ENCODE data around the gene S100A10. TPM values are rescaled to one million over a fixed set of nuclear protein-coding genes. Genes with fewer than 3 reads are reported as not detected.

The S100A10 gene
- total RNA-seq, 1 experiment from 2014 or later: 161 TPM

- ATAC-seq (no peak), DNase-seq (ENCODE audit: low spot score) (no peak)
- Mint-ChIP-seq H3K27me3 (ENCODE audit: low read depth) (no peaks in the 10 kb centered on the region), H3K4me1 (peaks cover 10% of the 10 kb centered on the region), H3K9me3 (no peaks in the 10 kb centered on the region), H3K36me3 (no peaks in the 10 kb centered on the region), H3K4me3 (no peak overlapping the region), H3K27ac (no peak overlapping the region)
- ChIA-PET CTCF (interaction anchor here (0.6 to 2.6 kb wide), 6 partner anchors 29 to 222 kb away, joined by 3 to 12 read pairs (median 7); no protein-coding TSS in a partner anchor), POLR2A (no interaction called here)
- TF ChIP-seq MXD4 (CRISPR knock-in tag; IDR thresholded peaks at IDR 0.05; ENCODE audit: borderline replicate concordance): no peak
- TF ChIP-seq NFE2L1 (CRISPR knock-in tag; IDR thresholded peaks at IDR 0.05): no peak
- no peak for TF ChIP-seq PRDM15 (CRISPR knock-in tag; IDR thresholded peaks at IDR 0.05)
- no peak for TF ChIP-seq E2F4 (CRISPR knock-in tag; IDR thresholded peaks at IDR 0.05; ENCODE audit: borderline replicate concordance, low read depth)
- TF ChIP-seq ZNF281 (CRISPR knock-in tag; IDR thresholded peaks at IDR 0.05): no peak
- no peak for TF ChIP-seq AR (CRISPR knock-in tag; IDR thresholded peaks at IDR 0.05)
- TF ChIP-seq ZNF121 (CRISPR knock-in tag; IDR thresholded peaks at IDR 0.05): no peak
- TF ChIP-seq GABPB1 (CRISPR knock-in tag; IDR thresholded peaks at IDR 0.05): no peak
- TF ChIP-seq RELA (CRISPR knock-in tag; IDR thresholded peaks at IDR 0.05; ENCODE audit: borderline replicate concordance): no peak
- no peak for TF ChIP-seq NR1H2 (CRISPR knock-in tag; IDR thresholded peaks at IDR 0.05)
- TF ChIP-seq HMGA2 (CRISPR knock-in tag; IDR thresholded peaks at IDR 0.05): no peak
- TF ChIP-seq NR2C2 (CRISPR knock-in tag; IDR thresholded peaks at IDR 0.05): no peak
Observed at GRCh38 chr1:151939141-151939540, 54.5 kb downstream of the S100A10 start.

- Mint-ChIP-seq H3K4me3 (no peak overlapping the region), H3K9me3 (no peaks in the 10 kb centered on the region), H3K27ac (no peak overlapping the region), H3K4me1 (peaks cover 17% of the 10 kb centered on the region), H3K27me3 (ENCODE audit: low read depth) (no peaks in the 10 kb centered on the region), H3K36me3 (no peaks in the 10 kb centered on the region)
- ATAC-seq (peak; percentile 88), DNase-seq (ENCODE audit: low spot score) (no peak)
- ChIA-PET CTCF (interaction anchor here (1.0 to 7.7 kb wide), 7 partner anchors 16 to 98 kb away, joined by 3 to 149 read pairs (median 7); partner anchors contain the start of gene C2CD4D), POLR2A (no interaction called here)
- TF ChIP-seq ZNF232 (CRISPR knock-in tag; IDR thresholded peaks at IDR 0.05) (no peak), ESRRA (CRISPR knock-in tag; IDR thresholded peaks at IDR 0.05; ENCODE audit: borderline replicate concordance) (no peak), ATF3 (CRISPR knock-in tag; conservative IDR thresholded peaks at IDR 0.05) (no peak), NFYB (CRISPR knock-in tag; conservative IDR thresholded peaks at IDR 0.05; ENCODE audit: low read depth) (no peak), ETV6 (CRISPR knock-in tag; IDR thresholded peaks at IDR 0.05) (no peak), ZMAT4 (CRISPR knock-in tag; IDR thresholded peaks at IDR 0.05) (no peak), FOXP1 (CRISPR knock-in tag; IDR thresholded peaks at IDR 0.05; ENCODE audit: borderline replicate concordance) (no peak)
Observed at GRCh38 chr1:151936653-151937052, 57.0 kb downstream of the S100A10 start.

Measured in WTC11 (cell line).